GM04503 (cell line): ENCODE measurements around the gene CSNK1G2.
A peak's percentile ranks its signal among the peaks of the same experiment; 100 is the strongest.
"Not testable (repeated sequence)": the region's sequence is repeated elsewhere in the genome, so short reads cannot be mapped to it uniquely, and the experiment has no call there.

ENCODE experiments used
- DNase-seq: peaks from one replicate; pipeline ENCODE4 v3.0.0-alpha.2; 2012; ENCODE audit warnings: low read depth

CSNK1G2 gene

DNA sequence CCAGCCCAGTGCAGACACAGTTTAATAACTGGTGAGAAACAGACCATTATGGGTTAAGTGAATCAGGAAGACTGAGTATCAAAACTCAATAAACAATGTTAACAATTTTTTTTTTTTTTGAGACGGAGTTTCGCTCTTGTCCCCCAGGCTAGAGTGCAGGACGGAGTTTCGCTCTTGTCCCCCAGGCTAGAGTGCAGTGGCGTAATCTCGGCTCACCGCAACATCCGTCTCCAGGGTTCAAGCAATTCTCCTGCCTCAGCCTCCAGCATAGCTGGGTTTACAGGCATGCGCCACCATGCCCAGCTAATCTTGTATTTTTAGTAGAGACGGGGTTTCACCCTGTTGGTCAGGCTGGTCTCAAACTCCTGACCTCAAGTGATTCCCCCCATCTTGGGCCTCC is 47.5 kb downstream of the CSNK1G2 start:
- DNase-seq = not testable (repeated sequence)

DNA sequence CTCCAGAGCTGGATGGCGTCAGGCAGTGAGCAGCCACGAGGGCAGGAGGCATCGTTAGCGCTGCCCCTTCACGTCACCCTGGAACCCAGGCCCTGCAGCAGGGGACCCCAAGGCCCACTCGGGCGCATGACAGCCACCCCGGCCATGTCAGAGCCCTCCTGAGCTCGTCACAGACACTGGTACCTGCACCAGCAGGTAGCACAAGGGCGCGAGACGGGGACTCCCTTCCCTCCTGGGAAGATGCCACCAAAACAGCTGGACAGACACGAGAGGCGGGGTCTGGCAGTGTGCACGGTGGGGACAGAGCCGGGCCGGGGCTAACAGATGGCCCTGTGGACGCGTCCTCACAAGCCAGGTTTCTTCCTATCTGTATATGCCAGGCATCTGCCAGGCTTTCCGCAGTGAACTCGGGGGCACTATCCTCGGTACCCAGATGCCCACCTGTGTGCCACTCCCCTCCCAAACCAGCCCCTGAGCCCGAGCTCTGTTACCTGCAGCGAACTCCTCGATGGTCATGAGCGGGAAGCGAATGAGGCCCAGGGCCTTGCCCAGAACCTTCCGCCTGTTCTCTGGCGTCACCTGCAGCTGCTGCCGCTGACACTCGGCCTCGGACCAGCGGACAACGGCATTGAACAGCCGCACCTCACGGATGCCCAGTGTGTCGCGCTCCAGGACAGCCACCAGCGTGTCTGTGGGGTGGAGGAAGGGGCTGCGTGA is 48.7 kb downstream of the CSNK1G2 start:
- no peak for DNase-seq

GRCh38 chr19:1990230-1991017 is 49.5 kb downstream of the CSNK1G2 start:
- no peak for DNase-seq

DNA sequence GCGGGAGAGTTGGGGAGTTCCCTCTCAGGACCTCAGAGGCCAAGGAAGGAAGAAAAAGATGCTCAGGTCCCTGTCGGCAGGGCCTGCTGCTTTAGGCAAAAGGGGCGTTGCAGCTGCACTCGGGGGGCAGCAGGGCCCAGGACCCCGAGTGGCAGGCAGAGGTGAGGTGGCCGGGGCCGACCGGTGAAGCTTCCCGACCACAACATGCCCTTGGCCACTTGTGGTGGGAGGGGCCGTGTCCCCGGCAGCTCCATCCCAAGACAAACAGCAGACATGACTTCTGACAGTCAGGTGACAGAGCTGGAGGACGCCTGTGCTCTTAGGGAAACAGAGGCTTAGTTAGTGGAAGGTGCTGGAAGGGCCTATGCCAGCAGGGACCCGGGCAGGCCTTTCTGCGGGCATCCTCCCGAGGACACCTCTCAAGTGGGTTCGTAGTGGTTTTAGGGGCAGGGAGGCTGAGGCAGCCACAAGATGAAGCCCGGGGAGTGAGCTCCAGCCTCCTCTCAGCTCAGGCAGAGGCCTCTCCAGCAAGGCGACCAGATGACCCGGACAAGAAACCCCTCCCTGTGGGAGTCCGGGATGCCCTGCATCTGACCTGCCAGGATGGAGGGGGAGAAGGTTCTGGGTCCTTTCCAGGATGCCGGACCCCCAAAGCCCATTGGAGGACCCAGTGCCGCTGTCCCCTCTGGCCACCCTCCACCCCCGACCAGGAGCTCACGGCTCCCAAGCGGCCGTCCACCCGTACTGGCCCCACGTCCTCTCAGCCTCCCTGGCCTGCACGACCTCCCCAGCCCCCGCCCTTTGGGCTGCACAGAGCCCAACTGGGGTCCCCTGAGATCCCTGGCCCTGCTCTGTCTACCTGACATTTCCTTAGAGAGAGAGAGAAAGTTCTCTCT is 50.3 kb downstream of the CSNK1G2 start:
- DNase-seq = no peak

DNA sequence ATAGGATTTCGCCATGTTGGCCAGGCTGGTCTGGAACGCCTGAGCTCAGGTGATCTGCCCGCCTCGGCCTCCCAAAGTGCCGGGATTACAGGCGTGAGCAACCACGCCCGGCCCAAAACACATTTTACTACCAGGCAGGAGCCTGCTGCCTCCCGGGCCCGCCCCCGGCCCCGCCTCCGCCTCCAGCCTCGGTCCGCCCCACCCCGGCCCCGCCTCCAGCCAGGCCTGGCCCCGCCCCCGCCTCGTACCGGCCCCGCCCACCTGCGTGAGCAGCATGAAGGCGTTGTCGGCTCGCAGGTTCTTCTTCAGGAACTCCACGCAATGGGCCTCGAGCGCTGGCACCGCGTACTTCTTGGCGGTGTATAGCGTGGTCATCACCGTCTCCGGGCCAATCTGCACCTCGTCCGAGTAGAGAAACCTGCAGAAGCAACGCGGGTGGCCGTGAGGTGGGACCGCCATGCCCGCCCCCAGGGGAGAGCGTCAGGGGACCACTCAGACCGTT is 51.8 kb downstream of the CSNK1G2 start:
- DNase-seq = no peak

- DNase-seq = no peak
Measured at GRCh38 chr19:1997353-1998233, 56.6 kb downstream of the CSNK1G2 start.

DNA sequence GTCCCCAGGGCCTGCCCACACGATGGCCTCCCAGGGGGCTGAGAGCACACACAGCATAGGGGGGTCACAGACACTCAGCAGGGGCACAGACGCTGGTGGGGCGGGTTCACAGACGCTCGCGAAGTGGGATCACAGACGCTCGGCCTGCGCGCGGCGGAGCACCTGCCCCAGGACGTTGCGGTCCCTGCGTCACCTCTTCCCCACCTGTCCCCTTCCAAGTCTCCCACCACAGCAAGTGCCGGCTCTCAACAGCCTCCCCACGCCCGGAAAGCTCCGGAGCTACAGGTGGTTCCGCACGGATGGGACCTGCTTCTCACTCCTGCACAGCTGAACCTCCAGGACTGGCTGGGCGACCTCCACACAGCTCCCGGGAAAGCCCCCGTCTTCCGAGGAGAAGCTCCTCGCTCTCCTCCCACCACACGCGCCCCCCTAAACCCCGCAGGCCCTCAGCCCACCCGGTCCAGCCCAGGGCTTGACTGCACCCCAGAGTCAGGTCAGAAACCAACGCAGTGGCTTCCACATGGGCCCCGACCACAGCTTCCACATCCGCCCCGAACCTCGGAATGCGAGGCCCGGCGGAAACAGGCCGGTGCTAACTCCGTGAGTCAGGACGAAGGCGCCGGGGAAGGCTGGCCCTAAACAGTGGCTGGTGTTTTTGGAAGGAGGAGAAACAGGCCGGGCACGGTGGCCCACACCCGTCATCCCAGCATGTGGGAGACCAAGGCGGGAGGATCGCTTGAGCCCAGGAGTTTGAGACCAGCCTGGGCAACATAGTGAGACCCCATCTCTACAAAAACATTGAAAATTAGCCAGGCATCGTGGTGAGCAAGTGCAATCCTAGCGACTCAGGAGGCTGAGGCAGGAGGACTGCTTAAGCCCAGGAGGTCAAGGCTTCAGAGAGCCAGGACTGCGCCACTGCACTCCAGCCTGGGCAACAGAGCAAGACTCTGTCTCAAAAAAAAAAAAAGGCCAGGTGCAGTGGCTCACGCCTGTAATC is 58.0 kb downstream of the CSNK1G2 start:
- DNase-seq = no peak

GRCh38 chr19:1999856-2000515 is 59.0 kb downstream of the CSNK1G2 start:
- DNase-seq = no peak

- DNase-seq = no peak
Measured at GRCh38 chr19:2003874-2004273, 62.9 kb downstream of the CSNK1G2 start.

DNA sequence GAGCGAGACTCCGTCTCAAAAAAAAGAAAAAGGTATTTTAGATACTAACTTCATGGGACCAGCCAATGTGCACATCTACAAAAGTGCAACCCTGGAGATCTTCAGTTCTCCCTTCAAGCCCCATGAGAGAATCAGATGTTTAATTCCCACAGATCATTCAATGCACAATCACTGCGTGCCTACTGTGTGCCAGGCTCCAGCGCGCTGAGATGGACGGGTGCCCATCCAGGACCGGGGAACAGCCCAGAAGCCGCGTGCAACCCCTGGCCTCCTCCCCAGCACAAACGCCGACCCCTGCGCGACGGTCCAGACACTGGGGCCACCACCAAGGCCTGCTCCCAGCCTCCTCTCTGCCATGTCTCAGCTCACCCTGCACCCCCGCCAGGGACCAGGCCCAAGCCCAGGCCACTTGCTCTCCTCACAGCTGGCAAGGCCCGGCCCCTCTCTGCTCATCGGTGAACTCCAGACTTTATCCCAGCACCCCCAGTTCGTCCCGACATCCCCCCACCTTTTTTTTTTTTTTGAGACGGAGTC is 69.2 kb downstream of the CSNK1G2 start:
- DNase-seq = no peak

DNA sequence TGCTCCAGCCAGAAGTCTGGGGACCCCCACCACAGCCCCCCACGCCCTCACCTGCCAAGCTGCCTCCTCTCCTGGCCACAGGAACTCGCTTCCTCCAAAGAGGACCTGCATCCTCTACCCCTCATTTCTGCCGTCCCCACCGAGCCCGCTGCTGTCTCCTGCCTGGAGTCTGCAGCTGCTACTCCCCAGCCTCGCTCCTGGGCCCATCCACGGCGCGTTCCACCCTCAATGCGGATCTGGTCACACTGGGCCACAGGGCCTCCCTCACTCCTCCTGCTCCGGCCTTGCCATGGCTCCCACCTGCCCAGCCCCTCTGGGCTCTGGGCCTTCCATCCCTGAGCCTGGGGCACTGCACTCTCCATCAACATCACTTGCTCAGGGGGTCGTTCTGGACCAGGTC is 70.2 kb downstream of the CSNK1G2 start:
- no peak for DNase-seq

GRCh38 chr19:2012941-2013682 is 72.1 kb downstream of the CSNK1G2 start:
- DNase-seq = no peak

- DNase-seq = no peak
Measured at GRCh38 chr19:2013683-2013961, 72.7 kb downstream of the CSNK1G2 start.

GRCh38 chr19:2014131-2014571 is 73.2 kb downstream of the CSNK1G2 start:
- DNase-seq = no peak

DNA sequence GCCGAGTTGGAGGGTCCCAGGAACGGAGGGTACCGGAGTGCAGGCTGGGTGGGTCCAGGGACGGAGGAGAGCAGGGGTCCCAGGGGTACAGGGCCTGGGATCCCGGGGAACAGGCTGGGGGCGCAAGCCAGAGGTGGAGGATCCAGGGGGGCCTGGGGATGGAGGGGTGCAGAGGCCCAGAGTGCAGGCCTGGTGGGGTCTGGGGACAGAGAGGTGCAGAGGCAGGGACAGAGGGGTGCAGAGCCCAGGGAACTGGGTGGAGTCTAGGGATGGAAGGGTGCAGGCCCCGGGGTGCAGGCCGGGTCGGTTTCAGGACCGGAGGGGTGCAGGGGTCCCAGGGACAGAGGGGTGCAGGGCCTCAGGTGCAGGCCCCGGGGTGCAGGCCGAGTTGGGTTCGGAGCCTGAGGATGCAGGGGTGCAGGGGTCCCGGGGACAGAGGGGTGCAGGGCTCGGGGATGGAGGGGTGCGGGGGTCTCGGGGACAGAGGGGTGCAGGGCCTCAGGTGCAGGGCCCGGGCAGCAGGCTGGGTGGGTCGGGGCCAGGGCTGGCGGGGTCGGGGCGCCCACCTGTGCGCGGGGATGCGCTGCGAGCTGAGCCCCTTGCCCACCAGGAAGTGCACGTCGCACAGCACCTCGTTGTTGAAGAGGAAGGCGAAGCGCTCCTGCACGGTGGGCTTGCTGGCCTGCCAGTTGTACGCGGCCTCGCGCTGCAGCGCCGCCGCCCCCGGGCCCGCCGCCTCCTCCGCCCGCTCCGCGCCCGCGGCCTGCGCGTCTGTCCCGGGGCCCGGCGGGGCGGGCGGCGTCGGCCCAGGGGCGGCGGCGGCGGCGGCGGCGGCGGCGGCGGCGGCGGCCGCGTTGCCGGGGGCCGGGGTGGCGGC is 74.0 kb downstream of the CSNK1G2 start:
- DNase-seq = no peak

- DNase-seq = peak; percentile 16
Measured at GRCh38 chr19:2015608-2015950, 74.6 kb downstream of the CSNK1G2 start, which contains the start of gene BTBD2. BTBD2 (minus strand) TSS chr19:2015714; CDS start chr19:2015703, 11 bp downstream.

GRCh38 chr19:2016041-2016807 is 75.3 kb downstream of the CSNK1G2 start:
- DNase-seq = peak; percentile 30
